ENCODE data around the gene EGFLAM.

EGFLAM gene

GRCh38 chr5:38344891-38345290 lies 86.5 kb downstream of the EGFLAM start:
- H3K4me3 ChIP-seq (IDR thresholded peaks at IDR 0.05; ENCODE audit: insufficient read depth, low read depth, low read length), result no peak overlapping the region
- no peak overlapping the region for H2AFZ ChIP-seq (ENCODE audit: low read depth)
- no peaks in the 10 kb centered on the region for H4K20me1 ChIP-seq (ENCODE audit: insufficient read depth)
- H3K9ac ChIP-seq, result no peak overlapping the region
- H3K4me1 ChIP-seq (ENCODE audit: low read depth, poor library complexity, severe bottlenecking), result no peaks in the 10 kb centered on the region
- no peak for TF ChIP-seq CTCF (conservative IDR thresholded peaks at IDR 0.05; ENCODE audit: low read depth, low read length)
- H3K36me3 ChIP-seq (ENCODE audit: insufficient read depth), result no peaks in the 10 kb centered on the region
- H3K4me2 ChIP-seq, result no peak overlapping the region
- no peaks in the 10 kb centered on the region for H3K79me2 ChIP-seq (ENCODE audit: insufficient read depth, low read depth)
- no peaks in the 10 kb centered on the region for H3K27me3 ChIP-seq (ENCODE audit: insufficient read depth, low read depth)
- no peak overlapping the region for H3K27ac ChIP-seq

- no peaks in the 10 kb centered on the region for H3K4me1 ChIP-seq (ENCODE audit: low read depth, poor library complexity, severe bottlenecking)
- no peak overlapping the region for H3K27ac ChIP-seq
- H3K4me2 ChIP-seq, result no peak overlapping the region
- H3K4me3 ChIP-seq (IDR thresholded peaks at IDR 0.05; ENCODE audit: insufficient read depth, low read depth, low read length), result no peak overlapping the region
- no peak for TF ChIP-seq CTCF (conservative IDR thresholded peaks at IDR 0.05; ENCODE audit: low read depth, low read length)
- H3K9ac ChIP-seq, result no peak overlapping the region
- H3K36me3 ChIP-seq (ENCODE audit: insufficient read depth), result no peaks in the 10 kb centered on the region
- no peaks in the 10 kb centered on the region for H4K20me1 ChIP-seq (ENCODE audit: insufficient read depth)
- no peak overlapping the region for H2AFZ ChIP-seq (ENCODE audit: low read depth)
- H3K27me3 ChIP-seq (ENCODE audit: insufficient read depth, low read depth), result no peaks in the 10 kb centered on the region
- no peaks in the 10 kb centered on the region for H3K79me2 ChIP-seq (ENCODE audit: insufficient read depth, low read depth)
These were observed 88.2 kb downstream of the EGFLAM start for GRCh38 chr5:38346593-38346992.

- H2AFZ ChIP-seq (ENCODE audit: low read depth), result no peak overlapping the region
- H3K4me1 ChIP-seq (ENCODE audit: low read depth, poor library complexity, severe bottlenecking), result no peaks in the 10 kb centered on the region
These were observed 88.8 kb downstream of the EGFLAM start for GRCh38 chr5:38347040-38347763.

GRCh38 chr5:38347896-38348295 lies 89.5 kb downstream of the EGFLAM start:
- H3K4me2 ChIP-seq, result no peak overlapping the region
- H3K9ac ChIP-seq, result no peak overlapping the region
- no peak for TF ChIP-seq CTCF (conservative IDR thresholded peaks at IDR 0.05; ENCODE audit: low read depth, low read length)
- no peak overlapping the region for H3K4me3 ChIP-seq (IDR thresholded peaks at IDR 0.05; ENCODE audit: insufficient read depth, low read depth, low read length)
- H3K27ac ChIP-seq, result no peak overlapping the region
- no peaks in the 10 kb centered on the region for H3K36me3 ChIP-seq (ENCODE audit: insufficient read depth)
- H3K27me3 ChIP-seq (ENCODE audit: insufficient read depth, low read depth), result no peaks in the 10 kb centered on the region
- no peaks in the 10 kb centered on the region for H3K4me1 ChIP-seq (ENCODE audit: low read depth, poor library complexity, severe bottlenecking)
- H4K20me1 ChIP-seq (ENCODE audit: insufficient read depth), result no peaks in the 10 kb centered on the region
- H2AFZ ChIP-seq (ENCODE audit: low read depth), result no peak overlapping the region
- H3K79me2 ChIP-seq (ENCODE audit: insufficient read depth, low read depth), result no peaks in the 10 kb centered on the region

More at GRCh38 chr5:38347040-38347763, 88.8 kb downstream of the EGFLAM start:
- Histone ChIP-seq H3K27me3 (ENCODE audit: insufficient read depth, low read depth) (no peaks in the 10 kb centered on the region), H3K9ac (no peak overlapping the region), H3K4me3 (IDR thresholded peaks at IDR 0.05; ENCODE audit: insufficient read depth, low read depth, low read length) (no peak overlapping the region), H3K79me2 (ENCODE audit: insufficient read depth, low read depth) (no peaks in the 10 kb centered on the region), H3K4me2 (no peak overlapping the region), H3K36me3 (ENCODE audit: insufficient read depth) (no peaks in the 10 kb centered on the region), H4K20me1 (ENCODE audit: insufficient read depth) (no peaks in the 10 kb centered on the region), H3K27ac (no peak overlapping the region)
- no peak for TF ChIP-seq CTCF (conservative IDR thresholded peaks at IDR 0.05; ENCODE audit: low read depth, low read length)

All from KMS-11 (cell line).